HCT116 (cell line): ENCODE measurements around the gene AMOTL1. TPM values are rescaled to one million over a fixed set of nuclear protein-coding genes. Genes with fewer than 3 reads are reported as not detected.

Source experiments
- ATAC-seq: fragments of 200-7000 bp; cut with Tn5 transposase; 2 replicates; pipeline ENCODE4 v1.9.1; 2020; ENCODE audit warnings: mild to moderate bottlenecking, moderate library complexity
- BruUV-seq: library from RNA; stranded (reverse); fragments of 400-500 nt; replicated peaks from 2 replicates; lab custom pipeline; 2021; lab: Mats Ljungman, UMichigan
- CTCF ChIA-PET: fragments of 300-600 bp; sonication (Branson Sonifier 250); formaldehyde crosslinking; loops from one replicate; lab custom pipeline; 2021; ENCODE audit warnings: antibody characterized with exemption; lab: Charles Lee
- POLR2A ChIA-PET: fragments of 300-600, 350-600 bp; sonication (Branson Sonifier 250); formaldehyde crosslinking; loops from one replicate; lab custom pipeline; 2021; ENCODE audit warnings: antibody characterized with exemption; lab: Charles Lee
- RAD21 ChIA-PET, 2 experiments: fragments of 300-600 bp; sonication (Branson Sonifier 250); formaldehyde crosslinking; loops; one replicate each; lab custom pipeline; 2023; ENCODE audit warnings: low total read pairs in 2 of 2; ENCODE audit not compliant: uncharacterized antibody in 2 of 2, unreplicated experiment in 2 of 2, low non-redundant PET in 1 of 2; lab: Charles Lee
- DNase-seq: peaks from one replicate; pipeline ENCODE4 v3.0.0-alpha.2; 2010; ENCODE audit warnings: low read depth, low spot score
- H2AFZ ChIP-seq: fragments of 200-600 bp; shearing (Covaris generic), sonication (generic); 2 replicates; pipeline ENCODE4 v1.6.1; 2017; ENCODE audit warnings: low read depth, mixed run types, mixed read lengths, antibody characterized with exemption, low read length; ENCODE audit not compliant: poor library complexity, severe bottlenecking
- H3K27ac ChIP-seq: 2 replicates; pipeline ENCODE4 v1.5.1; 2012; ENCODE audit warnings: low read depth, low read length
- H3K27me3 ChIP-seq: fragments of 200-600 bp; sonication (generic); 2 replicates; pipeline ENCODE4 v1.6.1; 2016; ENCODE audit warnings: mixed run types, low read length, mixed read lengths; ENCODE audit not compliant: insufficient read depth
- H3K36me3 ChIP-seq, 2 experiments: fragments of 200-500 bp in 1 of 2; fragments of 200-600 bp in 1 of 2; sonication (Bioruptor generic) in 1 of 2; sonication (generic) in 1 of 2; 2 replicates each; pipeline versions ENCODE4 v1.5.1 to v1.6.1; 2014 to 2016; ENCODE audit warnings: low read length in 2 of 2, inconsistent platforms in 1 of 2, mixed read lengths in 1 of 2, mixed run types in 1 of 2; ENCODE audit not compliant: insufficient read depth in 2 of 2, control insufficient read depth in 1 of 2
- H3K4me1 ChIP-seq, 2 experiments: fragments of 200-600 bp in 1 of 2; sonication (generic) in 1 of 2; 2 replicates each; pipeline versions ENCODE4 v1.5.1 to v1.6.1; 2012 to 2017; ENCODE audit warnings: low read length in 2 of 2, inconsistent platforms in 1 of 2, mild to moderate bottlenecking in 1 of 2, mixed read lengths in 1 of 2, mixed run types in 1 of 2, moderate library complexity in 1 of 2; ENCODE audit not compliant: insufficient read depth in 2 of 2, control insufficient read depth in 1 of 2
- H3K4me2 ChIP-seq: fragments of 200-600 bp; sonication (generic); 2 replicates; pipeline ENCODE4 v1.6.1; 2017; ENCODE audit warnings: mixed run types, low read length, mixed read lengths
- H3K4me3 ChIP-seq, 2 experiments: fragments of 200-600 bp in 1 of 2; sonication (generic) in 1 of 2; replicated peaks in 1 of 2; 2 replicates each; pipeline ENCODE4 v1.5.1; 2011 to 2016; ENCODE audit warnings: low read length in 2 of 2, control low read depth in 1 of 2, low read depth in 1 of 2, mild to moderate bottlenecking in 1 of 2, mixed read lengths in 1 of 2, mixed run types in 1 of 2
- H3K79me2 ChIP-seq: fragments of 200-600 bp; sonication (generic); 2 replicates; pipeline ENCODE4 v1.6.1; 2017; ENCODE audit warnings: mild to moderate bottlenecking, mixed run types, low read length, moderate library complexity, mixed read lengths; ENCODE audit not compliant: insufficient read depth
- H3K9ac ChIP-seq: fragments of 200-600 bp; sonication (generic); 2 replicates; pipeline ENCODE4 v1.6.1; 2016; ENCODE audit warnings: low read length, mixed read lengths
- H3K9me2 ChIP-seq: fragments of 200-600 bp; sonication (generic), shearing (Covaris generic); 2 replicates; pipeline ENCODE4 v1.6.1; 2017; ENCODE audit warnings: mixed run types, mild to moderate bottlenecking, moderate library complexity; ENCODE audit not compliant: insufficient read depth
- H3K9me3 ChIP-seq, 2 experiments: fragments of 200-500 bp in 1 of 2; fragments of 200-600 bp in 1 of 2; sonication (Bioruptor generic) in 1 of 2; sonication (generic) in 1 of 2; 2 replicates each; pipeline ENCODE4 v1.6.1; 2014 to 2017; ENCODE audit warnings: low read length in 2 of 2, mixed read lengths in 2 of 2, inconsistent platforms in 1 of 2, low read depth in 1 of 2, mild to moderate bottlenecking in 1 of 2, mixed run types in 1 of 2, moderate library complexity in 1 of 2; ENCODE audit not compliant: control insufficient read depth in 1 of 2, insufficient read depth in 1 of 2
- H4K20me1 ChIP-seq: fragments of 200-600 bp; sonication (generic), shearing (Covaris generic); 2 replicates; pipeline ENCODE4 v1.6.1; 2017; ENCODE audit warnings: mixed run types, mild to moderate bottlenecking, moderate library complexity; ENCODE audit not compliant: insufficient read depth
- ATF3 ChIP-seq: IDR thresholded peaks from 2 replicates; pipeline ENCODE4 v1.6.1; 2012
- CBX3 ChIP-seq: IDR thresholded peaks from 2 replicates; pipeline ENCODE4 v1.6.1; 2012; ENCODE audit warnings: low read depth
- CEBPB ChIP-seq: IDR thresholded peaks from 2 replicates; pipeline ENCODE4 v1.6.1; 2012; ENCODE audit warnings: low read depth
- CTCF ChIP-seq, 3 experiments: fragments of 200-600 bp in 1 of 3; sonication (generic) in 1 of 3; IDR thresholded peaks in 2 of 3; conservative IDR thresholded peaks in 1 of 3; 2 replicates each; pipeline ENCODE4 v1.5.1; 2012 to 2017; ENCODE audit warnings: low read depth in 2 of 3, low read length in 2 of 3, antibody characterized with exemption in 1 of 3, borderline replicate concordance in 1 of 3, control low read depth in 1 of 3, mild to moderate bottlenecking in 1 of 3, mixed read lengths in 1 of 3, mixed run types in 1 of 3, moderate library complexity in 1 of 3; ENCODE audit not compliant: insufficient read depth in 1 of 3
- EGR1 ChIP-seq: IDR thresholded peaks from 2 replicates; pipeline ENCODE4 v1.6.1; 2012; ENCODE audit warnings: low read depth
- ELF1 ChIP-seq: IDR thresholded peaks from 2 replicates; pipeline ENCODE4 v1.6.1; 2012; ENCODE audit warnings: low read depth, borderline replicate concordance
- FOSL1 ChIP-seq: IDR thresholded peaks from 2 replicates; pipeline ENCODE4 v1.6.1; 2012; ENCODE audit warnings: low read depth
- JUND ChIP-seq: IDR thresholded peaks from 2 replicates; pipeline ENCODE4 v1.6.1; 2012
- POLR2AphosphoS5 ChIP-seq: IDR thresholded peaks from 2 replicates; pipeline ENCODE4 v1.6.1; 2011; ENCODE audit warnings: mild to moderate bottlenecking, low read depth, low read length, moderate library complexity
- RAD21 ChIP-seq: IDR thresholded peaks from 2 replicates; pipeline ENCODE4 v1.6.1; 2012; ENCODE audit warnings: low read depth, mild to moderate bottlenecking
- SIN3A ChIP-seq: IDR thresholded peaks from 2 replicates; pipeline ENCODE4 v1.6.1; 2012; ENCODE audit warnings: low read depth
- SP1 ChIP-seq: IDR thresholded peaks from 2 replicates; pipeline ENCODE4 v1.6.1; 2012; ENCODE audit warnings: low read depth
- TCF7L2 ChIP-seq: IDR thresholded peaks from 2 replicates; pipeline ENCODE4 v1.7.0; 2011; ENCODE audit warnings: borderline replicate concordance, inconsistent platforms; ENCODE audit not compliant: insufficient read depth, insufficient read length; ENCODE audit errors: extremely low read depth
- ZBTB33 ChIP-seq: IDR thresholded peaks from 2 replicates; pipeline ENCODE4 v1.6.1; 2011; ENCODE audit warnings: mild to moderate bottlenecking, low read length, moderate library complexity; ENCODE audit not compliant: insufficient replicate concordance; ENCODE audit errors: extremely low read depth
- ZFX ChIP-seq: fragments of 450-650 bp; IDR thresholded peaks from 2 replicates; pipeline ENCODE4 v1.6.1; 2017
- ZNF274 ChIP-seq: fragments of 200-500 bp; sonication (Bioruptor generic); IDR thresholded peaks from 2 replicates; pipeline ENCODE4 v1.6.1; 2014; ENCODE audit warnings: mild to moderate bottlenecking, low read depth, low read length, inconsistent platforms
- intact Hi-C: fragments of 100-400 bp; cut with micrococcal nuclease; formaldehyde crosslinking; loops from 2 replicates; pipeline ENCODE4 v1.10.0; 2022
- total RNA-seq: library from RNA; stranded (reverse); gene quantifications from one replicate; pipeline ENCODE4 v1.2.1, GENCODE V29; 2021; ENCODE audit not compliant: unreplicated experiment

The AMOTL1 gene
- total RNA-seq, 1 experiment from 2014 or later, result 27.6 TPM

- no peaks in the 10 kb centered on the region for H3K9me3 ChIP-seq
- CTCF ChIA-PET, result interaction anchor here (1.3 kb wide), 1 partner anchor 272 kb away, joined by 5 read pairs; no protein-coding TSS in a partner anchor
- H3K4me1 ChIP-seq, result no peaks in the 10 kb centered on the region
- POLR2A ChIA-PET, result no interaction called here
- no peaks in the 10 kb centered on the region for H3K9me2 ChIP-seq
- TF ChIP-seq ZBTB33, result no peak
- no peak for TF ChIP-seq ZFX
- TF ChIP-seq POLR2AphosphoS5, result no peak
- TF ChIP-seq ZNF274, result no peak
- no peak for TF ChIP-seq CTCF (IDR thresholded peaks at IDR 0.05 in 2 of 3, conservative IDR thresholded peaks at IDR 0.05 in 1 of 3; ENCODE audit: borderline replicate concordance in 1 of 3, insufficient read depth in 1 of 3, low read depth in 2 of 3, low read length in 2 of 3)
- TF ChIP-seq EGR1, result no peak
- TF ChIP-seq FOSL1, result no peak
- no peak for TF ChIP-seq ELF1
- no peak for TF ChIP-seq SP1
- no peak for TF ChIP-seq RAD21
- no peak for TF ChIP-seq JUND
- no peak for TF ChIP-seq ATF3
- TF ChIP-seq SIN3A, result no peak
- no peak for TF ChIP-seq CBX3
- TF ChIP-seq CEBPB, result no peak
- no peak for TF ChIP-seq TCF7L2
- BruUV-seq, result no TSS peak
- H3K27ac ChIP-seq, result no peak overlapping the region
- no peaks in the 10 kb centered on the region for H3K36me3 ChIP-seq
- H3K79me2 ChIP-seq, result no peaks in the 10 kb centered on the region
- H3K9ac ChIP-seq, result no peak overlapping the region
- DNase-seq (no peak), ATAC-seq (no peak)
- no peak overlapping the region for H3K4me3 ChIP-seq
- no peak overlapping the region for H3K4me2 ChIP-seq
- no peaks in the 10 kb centered on the region for H4K20me1 ChIP-seq
- H3K27me3 ChIP-seq, result no peaks in the 10 kb centered on the region
- intact Hi-C loops, result no loop called here
- H2AFZ ChIP-seq, result no peak overlapping the region
- RAD21 ChIA-PET, result no interaction called here
These were observed 127.3 kb downstream of the AMOTL1 start for GRCh38 chr11:94895451-94895850.
